Sigmoid colon (tissue), 3 donors: ENCODE results near the gene GALNT1.

Experiments
- CTCF ChIP-seq, 4 experiments: fragments of 450-650 bp in 3 of 4; fragments of 200-600 bp in 1 of 4; IDR thresholded peaks; one replicate each; pipeline ENCODE4 v1.5.1; 2016 to 2019; ENCODE audit warnings: antibody characterized with exemption in 4 of 4, mild to moderate bottlenecking in 3 of 4, moderate library complexity in 2 of 4
- POLR2A ChIP-seq, 2 donors: fragments of 450-650 bp; IDR thresholded peaks; one replicate each; pipeline ENCODE4 v1.6.1; 2016; ENCODE audit warnings: antibody characterized with exemption in 2 of 2, mild to moderate bottlenecking in 2 of 2, moderate library complexity in 2 of 2

DNA sequence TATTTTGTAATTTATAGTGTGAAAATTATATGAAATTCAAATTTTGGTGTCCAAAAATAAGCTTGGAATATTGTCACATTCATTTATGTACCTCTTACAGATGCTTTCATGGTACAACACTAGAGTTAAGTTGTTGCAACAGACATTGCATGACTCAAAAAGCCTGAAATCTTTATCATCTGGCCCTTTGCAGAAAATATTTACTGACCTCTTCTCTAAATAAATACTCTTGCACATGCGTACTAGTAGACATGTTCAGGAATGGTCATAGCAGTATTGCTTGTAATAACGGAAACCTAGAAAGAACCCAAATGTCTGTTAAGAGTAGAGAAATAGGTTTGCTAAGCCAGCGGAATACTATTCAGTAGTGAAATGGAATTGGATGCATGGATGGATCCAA is 60.4 kb downstream of the GALNT1 start:
- no peak for TF ChIP-seq CTCF (IDR thresholded peaks at IDR 0.05)
- TF ChIP-seq POLR2A (IDR thresholded peaks at IDR 0.05): no peak
